ENCODE measurements around the gene FBXW2.

The FBXW2 gene

DNA sequence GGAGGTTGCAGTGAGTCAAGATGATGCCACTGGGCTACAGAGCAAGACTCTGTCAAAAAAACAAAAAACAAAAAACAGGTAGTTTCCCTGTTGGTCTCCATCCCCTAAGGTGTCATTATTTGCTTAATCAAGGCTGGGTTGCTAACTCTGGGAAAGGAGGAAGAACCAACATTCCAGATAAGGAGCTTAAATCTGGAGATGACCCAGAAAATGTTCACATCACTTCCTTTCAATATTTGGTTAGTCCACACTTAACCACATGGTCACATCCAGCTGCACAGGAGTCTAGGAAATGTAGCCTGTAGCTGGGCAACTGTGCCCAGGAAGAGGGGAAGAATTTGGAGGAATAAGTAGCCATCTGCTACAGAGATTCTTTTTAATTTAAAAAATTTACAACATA is 53.1 kb downstream of the FBXW2 start:
- DNase-seq: no peak

GRCh38 chr9:120737416-120738165 is 55.6 kb downstream of the FBXW2 start:
- DNase-seq: no peak

- DNase-seq: no peak
Measured at GRCh38 chr9:120736881-120737280, 56.3 kb downstream of the FBXW2 start.

- no peak for DNase-seq
Measured at GRCh38 chr9:120735415-120736126, 57.6 kb downstream of the FBXW2 start.

- DNase-seq: no peak
Measured at GRCh38 chr9:120734607-120735410, 58.4 kb downstream of the FBXW2 start.

DNA sequence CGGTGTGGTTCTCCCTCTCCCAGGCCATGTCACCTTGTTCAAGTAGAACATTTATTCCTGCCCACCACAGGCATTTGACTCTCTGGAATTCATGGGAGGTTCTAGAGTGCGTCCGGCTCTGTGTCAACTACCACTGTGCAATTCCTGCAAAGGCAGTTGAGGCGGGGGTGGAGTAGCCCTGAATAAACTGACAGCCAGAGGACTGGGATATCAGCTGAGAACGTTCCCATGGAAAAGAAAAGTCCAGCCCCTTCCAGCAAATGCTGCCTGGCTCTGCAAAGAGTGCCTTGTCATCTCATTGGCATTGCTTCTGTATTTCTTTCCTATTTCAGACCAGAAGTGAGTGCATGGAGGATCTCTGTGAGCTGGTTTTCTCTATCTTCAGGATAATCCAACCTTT is 60.0 kb downstream of the FBXW2 start:
- no peak for DNase-seq

DNA sequence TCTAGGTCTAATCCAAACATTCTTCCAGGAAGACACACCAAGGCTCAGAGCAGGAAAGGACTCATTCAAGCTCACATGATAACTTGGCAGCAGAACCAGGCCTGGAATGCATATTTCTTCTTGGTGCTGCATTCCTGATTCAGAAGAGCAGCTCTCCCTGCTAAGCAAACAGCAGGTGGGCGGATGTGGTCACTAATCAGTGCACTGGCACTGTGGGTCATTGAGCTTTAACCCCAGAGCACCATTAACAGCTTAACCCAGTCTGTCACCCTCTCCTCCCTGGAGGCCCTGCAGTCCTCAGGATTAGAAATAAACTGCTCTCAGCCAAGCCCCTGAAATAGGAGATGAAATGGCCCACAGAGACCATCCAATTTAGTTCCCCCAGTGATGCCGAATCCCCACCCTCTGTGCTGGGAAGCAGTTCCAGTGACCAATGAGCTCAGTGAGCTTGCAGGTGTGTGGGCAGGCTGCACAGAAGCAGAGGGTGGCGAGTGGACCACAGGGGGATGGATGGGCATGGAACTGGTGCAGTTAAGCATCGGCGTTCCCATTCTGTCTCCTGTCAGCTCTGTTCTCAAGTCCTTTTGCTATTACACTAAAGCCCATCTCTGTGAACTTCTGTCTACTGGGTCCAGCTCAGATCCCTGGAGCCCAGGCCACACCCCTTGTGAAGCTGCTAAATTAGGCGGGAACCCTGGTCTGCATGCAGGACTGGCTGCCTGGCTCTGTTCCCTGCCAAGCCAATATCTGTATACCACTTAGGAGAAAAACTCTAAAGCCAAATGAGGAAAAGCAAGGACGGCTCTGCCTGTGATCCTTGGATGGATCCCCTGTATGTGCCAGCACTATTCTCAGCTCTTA is 62.3 kb downstream of the FBXW2 start:
- no peak for DNase-seq

DNA sequence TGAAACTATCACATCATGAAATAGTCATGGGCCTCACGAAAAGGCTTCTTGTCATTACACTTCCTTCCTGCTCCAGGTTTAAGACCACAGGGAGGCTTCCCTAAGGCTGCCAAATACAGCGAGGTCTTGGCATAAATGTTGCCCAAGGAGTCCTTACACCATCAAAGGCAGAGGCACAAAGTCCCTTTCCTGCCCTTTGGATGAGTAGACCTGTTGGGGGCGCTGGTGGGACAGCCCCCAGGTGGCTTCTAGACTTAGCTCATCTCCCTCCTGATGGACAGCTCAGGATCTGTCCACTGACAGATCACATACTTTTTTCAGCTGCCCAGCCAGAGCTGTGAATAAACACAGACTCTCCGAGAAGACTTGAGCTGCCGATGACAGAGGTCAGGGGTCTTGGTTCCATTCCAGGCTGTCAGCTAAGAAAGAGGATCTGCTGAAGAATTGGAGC is 63.4 kb downstream of the FBXW2 start:
- DNase-seq: no peak

DNA sequence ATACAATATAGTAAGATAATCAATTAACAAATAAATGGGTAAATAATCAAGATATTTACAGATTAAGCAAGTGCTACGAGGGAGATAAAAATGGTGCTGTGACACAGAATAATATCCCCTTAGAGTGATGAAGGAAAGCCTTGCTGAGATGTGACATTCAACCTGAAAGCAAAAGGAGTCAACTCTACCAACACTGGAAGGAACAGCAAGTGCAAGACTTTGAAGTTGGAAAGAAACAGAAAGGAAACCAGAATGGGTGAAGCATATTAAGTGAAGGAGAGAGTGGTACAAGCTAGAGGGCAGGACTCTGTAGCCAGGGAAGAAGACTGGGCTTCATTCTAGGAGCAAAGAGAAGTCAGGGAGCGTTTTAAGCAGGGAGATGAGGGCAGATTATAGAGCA is 66.7 kb downstream of the FBXW2 start:
- no peak for DNase-seq

- no peak for DNase-seq
Measured at GRCh38 chr9:120725907-120726306, 67.3 kb downstream of the FBXW2 start.

GRCh38 chr9:120724757-120725400 is 68.3 kb downstream of the FBXW2 start:
- no peak for DNase-seq

GRCh38 chr9:120723565-120723964 is 69.7 kb downstream of the FBXW2 start:
- DNase-seq: no peak

DNA sequence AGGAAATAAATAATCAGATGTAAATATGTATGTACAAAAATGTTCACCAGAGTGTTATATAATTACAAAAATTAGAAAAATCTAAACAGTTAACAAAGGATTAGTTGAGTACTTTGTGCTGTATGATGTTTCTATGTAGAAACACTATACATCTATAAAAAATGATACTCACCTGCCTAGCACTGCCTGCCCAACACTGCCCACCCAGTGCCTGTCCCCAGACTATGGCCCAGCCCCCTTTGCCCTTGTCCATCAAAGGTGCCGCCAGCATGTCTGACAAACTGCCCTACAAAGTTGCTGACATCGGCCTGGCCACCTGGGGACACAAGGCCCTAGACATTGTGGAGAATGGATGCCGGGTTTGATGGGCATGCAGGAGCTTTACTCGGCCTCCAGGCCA is 72.8 kb downstream of the FBXW2 start:
- no peak for DNase-seq

- DNase-seq: no peak
Measured at GRCh38 chr9:120718316-120718715, 74.9 kb downstream of the FBXW2 start.

DNA sequence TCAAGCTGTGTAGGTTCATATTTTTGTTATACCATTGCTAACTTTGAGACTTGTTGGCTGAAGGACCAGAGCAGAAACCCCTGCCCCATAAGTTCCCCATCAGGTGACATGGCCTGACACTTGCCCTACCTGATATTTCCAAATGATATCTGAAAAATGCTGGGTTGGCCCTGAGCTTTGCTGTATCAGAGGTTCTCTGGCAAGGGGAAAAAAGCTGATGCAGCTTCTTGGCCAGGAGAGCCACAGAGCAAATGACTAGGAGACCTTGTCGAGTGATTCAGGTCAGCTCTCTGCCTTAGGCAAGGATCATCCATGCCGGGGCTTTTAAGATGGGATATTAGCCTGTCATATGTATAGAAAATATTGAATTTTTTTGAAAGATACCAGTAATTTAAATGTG is 76.0 kb downstream of the FBXW2 start:
- DNase-seq: no peak

- no peak for DNase-seq
Measured at GRCh38 chr9:120716483-120716882, 76.7 kb downstream of the FBXW2 start.

DNA sequence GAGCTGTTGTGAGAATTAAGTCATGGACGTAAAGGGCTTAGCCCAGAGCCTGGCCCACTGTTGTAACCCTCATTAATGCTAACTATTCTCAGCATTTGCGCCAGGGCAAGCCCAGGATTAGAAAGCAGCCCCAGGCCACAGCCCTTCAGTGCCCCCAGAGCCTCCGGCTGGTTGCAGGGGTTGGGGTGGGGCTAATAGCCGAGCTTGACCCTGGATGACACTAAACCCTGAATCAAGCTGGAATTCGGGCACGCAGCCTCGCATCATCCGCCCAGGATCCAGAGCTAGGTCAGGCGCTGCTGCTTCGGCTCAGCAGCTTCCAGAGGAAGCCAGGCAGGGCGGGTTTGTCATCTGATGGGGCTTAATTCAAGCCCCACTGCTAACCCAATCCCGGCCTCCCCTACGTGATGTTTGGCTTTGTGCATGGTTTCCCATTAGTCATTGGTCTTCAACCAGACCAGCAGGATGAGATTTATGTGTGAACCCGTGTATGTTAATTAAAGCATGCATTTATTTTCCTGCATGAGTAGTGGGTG is 77.8 kb downstream of the FBXW2 start:
- no peak for DNase-seq

DNA sequence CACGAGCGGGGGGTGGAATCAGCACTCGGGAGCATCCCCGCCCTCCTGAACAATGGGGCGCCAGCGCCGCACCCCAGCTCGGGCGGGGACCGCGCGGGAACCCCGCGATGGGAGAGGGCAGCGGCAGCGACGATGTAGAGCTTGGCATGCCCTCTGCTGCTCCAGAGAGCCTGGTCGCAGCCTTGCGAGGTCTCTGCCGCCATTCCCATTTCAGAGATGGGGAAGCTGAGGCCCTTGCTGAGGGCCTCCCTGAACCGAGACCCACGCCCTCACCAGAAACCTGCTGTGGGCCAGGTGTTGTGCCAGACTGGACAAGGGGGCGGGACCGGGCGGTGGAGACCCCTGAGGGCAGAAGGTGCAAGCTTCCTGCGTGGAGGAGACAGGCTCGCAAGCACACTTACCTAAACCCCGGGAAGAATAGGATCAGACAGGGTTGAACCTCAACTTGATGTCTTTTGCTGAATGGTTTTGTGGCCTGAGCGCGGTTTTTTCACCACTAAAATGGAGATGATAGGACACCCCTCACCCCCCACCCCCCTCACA is 78.3 kb downstream of the FBXW2 start:
- DNase-seq: no peak

DNA sequence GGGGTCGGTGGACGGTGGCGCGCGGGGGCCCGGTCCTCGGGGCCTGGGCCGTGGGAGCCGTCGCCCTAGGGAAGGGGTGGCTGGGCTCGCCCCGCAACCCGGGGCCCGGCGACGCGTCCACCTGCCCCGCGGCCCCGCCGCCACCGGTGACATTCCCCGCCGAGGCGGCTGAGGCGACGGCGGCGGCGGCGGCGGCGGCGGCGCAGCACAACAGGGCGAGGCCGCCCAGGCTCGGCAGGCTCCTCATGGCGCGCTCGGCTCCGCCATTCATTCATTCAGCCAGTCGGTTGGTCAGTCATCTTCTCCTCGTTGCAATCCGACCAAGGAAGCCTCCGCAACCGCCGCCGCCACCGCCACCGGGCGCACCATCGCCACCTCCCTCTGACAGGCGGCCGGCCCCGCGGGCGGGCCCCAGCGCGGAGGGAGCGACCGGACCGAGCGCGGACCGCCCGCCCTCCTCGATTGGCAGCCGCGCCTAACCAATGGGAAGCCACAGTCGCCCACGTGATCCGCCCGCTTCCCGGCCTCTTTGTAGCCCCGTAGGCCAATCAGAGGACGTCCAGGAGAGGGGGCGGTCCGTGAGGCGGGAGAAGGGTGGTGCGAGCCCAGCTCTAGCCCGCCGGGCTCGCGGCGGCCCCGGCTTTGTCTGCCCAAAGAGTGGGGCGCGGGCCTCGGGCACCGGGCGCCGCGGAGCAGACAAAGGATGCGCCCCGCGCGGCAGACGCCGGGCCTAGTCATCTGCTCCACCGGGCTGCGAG is 78.9 kb downstream of the FBXW2 start, which contains the start of gene MEGF9:
TSS of gene MEGF9 (minus strand) at position 383 of the 758 bp plus-strand sequence. CDS start at position 271, 112 bp downstream.
- DNase-seq: peak; percentile 85

GRCh38 chr9:120713257-120714087 is 79.7 kb downstream of the FBXW2 start:
- no peak for DNase-seq
